Activated naive CD4-positive, alpha-beta T cell treated with anti-CD3 and anti-CD28 coated beads for 36 hours (primary cell): ENCODE data around the gene PLPPR1. TPM values are rescaled to one million over a fixed set of nuclear protein-coding genes. Genes with fewer than 3 reads are reported as not detected.

Experiments
- CTCF ChIA-PET: fragments of 350-600 bp; sonication (Branson Sonifier 250); formaldehyde crosslinking; loops from one replicate; lab custom pipeline; 2021; ENCODE audit warnings: antibody characterized with exemption; lab: Charles Lee
- DNase-seq: peaks from one replicate; pipeline ENCODE4 v3.0.0-alpha.2; 2020
- H3K27ac Mint-ChIP-seq: one replicate; pipeline ENCODE4 v1.8.0; 2021; ENCODE audit warnings: mild to moderate bottlenecking, mixed read lengths
- H3K27me3 Mint-ChIP-seq: one replicate; pipeline ENCODE4 v1.8.0; 2021; ENCODE audit warnings: low read depth, mixed read lengths
- H3K36me3 Mint-ChIP-seq: one replicate; pipeline ENCODE4 v1.8.0; 2021; ENCODE audit warnings: low read depth, mixed read lengths
- H3K4me1 Mint-ChIP-seq: one replicate; pipeline ENCODE4 v1.8.0; 2021; ENCODE audit warnings: low read depth, mixed read lengths
- H3K4me3 Mint-ChIP-seq: one replicate; pipeline ENCODE4 v1.8.0; 2021; ENCODE audit warnings: mild to moderate bottlenecking, moderate library complexity, mixed read lengths
- H3K9me3 Mint-ChIP-seq: one replicate; pipeline ENCODE4 v1.8.0; 2021; ENCODE audit warnings: mixed read lengths
- intact Hi-C: fragments of 100-400 bp; cut with micrococcal nuclease; formaldehyde crosslinking; loops from one replicate; pipeline ENCODE4 v1.15.1; 2023
- total RNA-seq, 2 experiments: library from RNA; stranded (reverse); gene quantifications; one replicate each; pipeline ENCODE4 v1.2.3, GENCODE V29; 2021

PLPPR1 gene
- not detected for total RNA-seq

DNA sequence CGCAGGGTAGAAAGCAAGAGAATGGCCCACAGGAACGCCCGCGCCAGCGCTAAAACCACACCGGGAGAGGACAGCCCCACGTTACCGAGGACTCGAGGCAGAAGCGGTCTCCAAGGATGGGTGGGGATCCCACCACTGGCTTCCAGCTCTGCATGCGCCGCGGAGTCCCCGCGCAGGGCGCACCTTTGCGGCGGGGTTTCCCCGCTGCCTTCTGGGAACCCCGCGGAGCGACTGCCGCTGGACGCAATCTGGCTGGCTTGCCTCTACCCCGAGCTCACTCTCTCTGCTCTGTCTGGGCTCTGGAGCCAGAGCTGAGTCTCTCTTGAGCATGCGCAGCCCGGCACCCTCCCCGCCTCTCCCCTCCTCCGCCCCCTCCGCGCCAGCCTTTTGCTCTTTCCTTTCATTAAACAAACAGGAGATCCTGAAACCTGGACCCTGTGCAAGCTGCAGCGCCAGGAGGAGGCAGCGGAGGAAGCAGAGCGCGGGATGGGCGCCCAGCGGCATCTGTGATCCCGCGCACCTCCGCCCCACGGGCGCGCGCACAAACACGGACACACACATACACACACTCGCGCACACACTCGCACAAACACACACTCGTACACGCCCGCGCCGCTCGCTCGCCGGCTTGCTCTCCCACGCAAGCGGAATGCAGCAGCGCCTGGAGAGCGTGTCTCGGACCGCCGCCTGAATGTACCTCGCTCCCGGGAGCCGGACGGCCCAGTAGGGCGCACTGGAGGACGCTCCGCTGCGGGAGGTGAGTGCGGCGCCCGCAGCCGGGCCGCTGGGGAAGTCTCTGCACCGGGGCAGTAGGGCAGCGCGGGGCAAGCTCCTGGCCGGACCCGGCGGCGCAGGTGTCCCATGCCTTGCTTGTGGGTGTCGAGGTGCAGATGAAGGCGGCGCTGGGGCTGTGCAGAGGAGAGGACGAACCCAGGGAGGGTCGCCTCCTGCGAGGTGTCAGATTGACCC lies at the start of gene PLPPR1:
Gene PLPPR1, plus strand, starts transcription at position 382 of the 969 bp plus-strand sequence.
- H3K4me1 Mint-ChIP-seq = no peaks in the 10 kb centered on the region
- H3K9me3 Mint-ChIP-seq = peaks cover 1% of the 10 kb centered on the region
- DNase-seq = peak; percentile 4
- peaks cover 54% of the 10 kb centered on the region for H3K27me3 Mint-ChIP-seq
- no peak within 1 kb of the TSS for H3K4me3 Mint-ChIP-seq
- H3K36me3 Mint-ChIP-seq = no peaks in the 10 kb centered on the region
- CTCF ChIA-PET = no interaction called here
- H3K27ac Mint-ChIP-seq = no peak within 1 kb of the TSS
- intact Hi-C loops = no loop called here

- no peak for DNase-seq
- Mint-ChIP-seq H3K27me3 (no peaks in the 10 kb centered on the region), H3K27ac (no peak overlapping the region), H3K4me1 (no peaks in the 10 kb centered on the region), H3K9me3 (no peaks in the 10 kb centered on the region), H3K36me3 (no peaks in the 10 kb centered on the region), H3K4me3 (no peak overlapping the region)
- CTCF ChIA-PET = no interaction called here
- intact Hi-C loops = no loop called here
Observed at GRCh38 chr9:100989731-100990130, 38.8 kb upstream of the PLPPR1 start.

- H3K9me3 Mint-ChIP-seq = no peaks in the 10 kb centered on the region
- CTCF ChIA-PET = no interaction called here
- H3K36me3 Mint-ChIP-seq = no peaks in the 10 kb centered on the region
- DNase-seq = no peak
- no peaks in the 10 kb centered on the region for H3K4me1 Mint-ChIP-seq
- intact Hi-C loops = no loop called here
- H3K27me3 Mint-ChIP-seq = no peaks in the 10 kb centered on the region
- H3K27ac Mint-ChIP-seq = no peak overlapping the region
- no peak overlapping the region for H3K4me3 Mint-ChIP-seq
Observed at GRCh38 chr9:100990605-100991381, 37.7 kb upstream of the PLPPR1 start.

- intact Hi-C loops = no loop called here
- no peaks in the 10 kb centered on the region for H3K9me3 Mint-ChIP-seq
- H3K4me3 Mint-ChIP-seq = no peak overlapping the region
- H3K27ac Mint-ChIP-seq = no peak overlapping the region
- H3K36me3 Mint-ChIP-seq = no peaks in the 10 kb centered on the region
- CTCF ChIA-PET = no interaction called here
- no peak for DNase-seq
- no peaks in the 10 kb centered on the region for H3K27me3 Mint-ChIP-seq
- H3K4me1 Mint-ChIP-seq = no peaks in the 10 kb centered on the region
Observed at GRCh38 chr9:100992632-100993031, 35.9 kb upstream of the PLPPR1 start.

DNA sequence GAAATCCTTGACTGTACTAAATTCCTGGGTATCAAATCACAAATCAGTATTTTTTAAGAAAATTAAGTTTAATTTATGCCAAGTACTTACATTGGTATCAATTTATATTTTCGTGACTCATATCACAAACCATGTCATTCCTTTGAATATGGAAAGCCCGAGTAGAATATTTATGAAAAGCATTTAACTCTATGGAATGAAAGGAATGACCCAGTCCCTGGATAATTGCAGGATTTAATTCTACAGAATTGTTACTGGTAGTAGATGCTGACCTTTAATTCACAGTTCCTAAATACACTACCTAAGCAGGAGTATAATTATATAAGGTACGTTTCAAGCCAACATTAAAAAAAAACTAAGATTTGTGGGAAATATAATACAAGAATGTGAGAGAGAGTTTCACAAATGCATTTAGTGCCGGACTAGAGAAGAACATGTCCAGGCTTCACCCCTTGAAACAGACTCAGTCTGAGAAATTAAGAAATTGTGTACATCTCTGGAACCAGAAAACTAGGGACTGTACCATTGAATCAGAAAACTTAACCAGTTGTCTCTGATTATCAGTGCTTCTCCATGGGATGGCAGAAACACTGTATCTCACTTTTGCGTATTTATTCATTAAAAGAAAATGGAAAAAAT lies 28.5 kb upstream of the PLPPR1 start:
- CTCF ChIA-PET = no interaction called here
- H3K4me3 Mint-ChIP-seq = no peak overlapping the region
- H3K27ac Mint-ChIP-seq = no peak overlapping the region
- H3K4me1 Mint-ChIP-seq = no peaks in the 10 kb centered on the region
- no peaks in the 10 kb centered on the region for H3K36me3 Mint-ChIP-seq
- peaks cover 2% of the 10 kb centered on the region for H3K9me3 Mint-ChIP-seq
- no peaks in the 10 kb centered on the region for H3K27me3 Mint-ChIP-seq
- intact Hi-C loops = no loop called here
- DNase-seq = no peak

DNA sequence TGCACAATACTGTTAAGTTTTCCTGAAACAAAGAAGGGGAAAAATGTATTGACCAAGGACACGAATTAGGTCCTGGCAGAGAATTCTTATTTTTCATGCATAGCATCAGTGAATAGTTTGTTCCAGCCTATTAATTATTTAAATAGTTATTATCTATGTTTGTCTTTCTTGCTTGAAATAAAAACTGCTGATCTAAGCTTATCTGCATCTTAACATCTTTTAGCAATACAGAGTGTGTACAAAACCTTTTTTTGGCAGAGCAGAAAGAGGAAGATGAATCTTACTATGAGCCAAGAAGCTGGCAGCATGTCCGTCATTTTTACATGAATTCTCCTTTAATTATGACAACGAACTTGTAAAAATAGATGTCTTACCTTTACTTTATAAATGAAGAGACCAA lies 23.3 kb upstream of the PLPPR1 start:
- Mint-ChIP-seq H3K36me3 (no peaks in the 10 kb centered on the region), H3K4me3 (no peak overlapping the region), H3K4me1 (no peaks in the 10 kb centered on the region), H3K27me3 (no peaks in the 10 kb centered on the region), H3K9me3 (peaks cover 11% of the 10 kb centered on the region), H3K27ac (no peak overlapping the region)
- intact Hi-C loops = no loop called here
- CTCF ChIA-PET = no interaction called here
- DNase-seq = no peak

- no peak overlapping the region for H3K27ac Mint-ChIP-seq
- intact Hi-C loops = no loop called here
- H3K9me3 Mint-ChIP-seq = peaks cover 3% of the 10 kb centered on the region
- CTCF ChIA-PET = no interaction called here
- no peaks in the 10 kb centered on the region for H3K36me3 Mint-ChIP-seq
- H3K4me1 Mint-ChIP-seq = no peaks in the 10 kb centered on the region
- DNase-seq = no peak
- no peaks in the 10 kb centered on the region for H3K27me3 Mint-ChIP-seq
- H3K4me3 Mint-ChIP-seq = no peak overlapping the region
Observed at GRCh38 chr9:101014566-101014965, 14.0 kb upstream of the PLPPR1 start.

DNA sequence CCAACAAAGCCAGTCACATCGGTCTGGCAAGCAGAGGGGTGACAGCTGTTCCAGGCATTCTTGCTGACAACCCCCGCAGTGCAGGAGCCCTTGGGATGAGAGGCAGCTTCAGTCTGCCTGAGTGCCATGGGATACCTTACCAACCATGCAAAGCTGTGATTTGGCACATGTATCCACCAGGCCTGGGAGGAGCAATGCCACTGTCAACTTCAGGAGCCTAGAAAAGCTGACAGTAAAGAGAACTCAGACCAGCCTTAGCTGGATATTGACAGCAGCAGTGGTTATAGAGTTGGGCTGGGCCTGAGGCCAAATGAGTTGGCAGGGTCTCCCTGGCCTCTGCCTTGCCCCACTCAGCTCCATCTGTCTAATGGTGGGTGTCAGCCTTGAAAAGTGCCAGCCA lies 10.1 kb upstream of the PLPPR1 start:
- Mint-ChIP-seq H3K27ac (no peak overlapping the region), H3K4me3 (no peak overlapping the region), H3K36me3 (no peaks in the 10 kb centered on the region), H3K4me1 (no peaks in the 10 kb centered on the region), H3K27me3 (no peaks in the 10 kb centered on the region), H3K9me3 (peaks cover 3% of the 10 kb centered on the region)
- intact Hi-C loops = no loop called here
- DNase-seq = no peak
- CTCF ChIA-PET = no interaction called here

DNA sequence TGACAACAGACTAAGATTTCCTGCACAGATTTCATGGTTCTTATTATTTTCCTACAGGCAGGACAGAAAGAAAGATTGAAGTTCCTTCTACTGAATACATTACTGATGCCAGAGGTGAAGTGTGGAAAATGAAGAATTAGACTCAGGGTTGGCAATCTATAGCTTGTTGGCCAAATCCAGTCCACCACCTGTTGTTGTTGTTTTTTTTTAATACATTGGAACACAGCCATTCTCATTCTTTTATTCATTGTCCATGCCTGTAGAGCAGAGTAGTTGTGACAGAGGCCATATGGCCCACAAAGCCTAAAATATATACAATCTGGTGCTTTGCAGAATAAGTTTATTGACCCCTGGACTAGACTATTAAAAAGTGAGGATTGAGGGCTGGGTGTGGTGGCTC lies 5.8 kb upstream of the PLPPR1 start:
- peaks cover 18% of the 10 kb centered on the region for H3K27me3 Mint-ChIP-seq
- peaks cover 2% of the 10 kb centered on the region for H3K9me3 Mint-ChIP-seq
- no peak overlapping the region for H3K4me3 Mint-ChIP-seq
- intact Hi-C loops = no loop called here
- no peak overlapping the region for H3K27ac Mint-ChIP-seq
- H3K4me1 Mint-ChIP-seq = no peaks in the 10 kb centered on the region
- CTCF ChIA-PET = no interaction called here
- no peaks in the 10 kb centered on the region for H3K36me3 Mint-ChIP-seq
- no peak for DNase-seq

GRCh38 chr9:101025940-101026339 lies 2.6 kb upstream of the PLPPR1 start:
- no peaks in the 10 kb centered on the region for H3K4me1 Mint-ChIP-seq
- H3K27me3 Mint-ChIP-seq = peaks cover 41% of the 10 kb centered on the region
- H3K36me3 Mint-ChIP-seq = no peaks in the 10 kb centered on the region
- no peak overlapping the region for H3K4me3 Mint-ChIP-seq
- H3K9me3 Mint-ChIP-seq = peaks cover 2% of the 10 kb centered on the region
- no peak for DNase-seq
- CTCF ChIA-PET = interaction anchor here (0.8 kb wide), 1 partner anchor 26 kb away, joined by 3 read pairs; no protein-coding TSS in a partner anchor
- intact Hi-C loops = no loop called here
- no peak overlapping the region for H3K27ac Mint-ChIP-seq

DNA sequence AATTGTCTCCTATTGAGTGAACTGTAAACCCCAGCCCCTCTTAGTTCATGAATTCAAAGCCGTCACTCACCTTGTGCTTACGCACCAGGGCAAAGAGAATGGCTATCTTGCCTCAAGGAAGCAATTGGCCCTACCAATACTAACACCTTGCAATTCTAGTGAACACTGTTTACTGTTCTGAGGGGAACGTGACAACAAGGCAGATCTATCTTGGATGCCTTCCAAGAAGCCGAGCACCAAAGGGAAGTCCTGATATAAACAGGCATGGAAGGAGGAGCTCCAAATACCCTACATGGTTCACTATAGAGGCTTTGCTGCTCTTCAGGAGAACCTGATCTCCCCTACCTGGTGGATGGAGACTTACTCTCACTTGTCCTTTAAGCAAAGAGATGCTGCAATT lies 1.7 kb upstream of the PLPPR1 start:
- no peak overlapping the region for H3K4me3 Mint-ChIP-seq
- H3K36me3 Mint-ChIP-seq = no peaks in the 10 kb centered on the region
- peaks cover 2% of the 10 kb centered on the region for H3K9me3 Mint-ChIP-seq
- intact Hi-C loops = no loop called here
- DNase-seq = no peak
- peaks cover 50% of the 10 kb centered on the region for H3K27me3 Mint-ChIP-seq
- H3K4me1 Mint-ChIP-seq = no peaks in the 10 kb centered on the region
- CTCF ChIA-PET = no interaction called here
- no peak overlapping the region for H3K27ac Mint-ChIP-seq

DNA sequence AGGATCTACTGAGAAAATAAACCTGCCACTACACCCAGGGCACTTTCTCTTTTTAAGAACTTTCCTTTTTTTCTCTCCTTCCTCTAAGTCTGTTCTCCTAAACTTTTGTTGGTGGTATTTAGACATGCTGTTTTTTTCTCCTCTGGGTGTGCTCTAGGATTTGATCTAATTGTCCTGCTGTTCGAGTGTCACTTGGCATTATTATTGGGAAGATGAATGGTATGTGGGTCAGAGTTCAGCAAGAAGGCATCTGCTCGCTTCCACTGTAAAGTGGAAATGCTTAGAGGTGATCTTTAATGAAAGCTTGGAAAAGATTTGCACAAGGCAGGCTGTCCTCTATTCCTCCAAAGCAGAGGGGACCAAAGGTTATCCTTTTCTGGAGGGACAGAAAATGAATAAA lies 1.3 kb upstream of the PLPPR1 start:
- no peaks in the 10 kb centered on the region for H3K4me1 Mint-ChIP-seq
- H3K9me3 Mint-ChIP-seq = peaks cover 2% of the 10 kb centered on the region
- CTCF ChIA-PET = no interaction called here
- no peaks in the 10 kb centered on the region for H3K36me3 Mint-ChIP-seq
- no peak overlapping the region for H3K27ac Mint-ChIP-seq
- peaks cover 54% of the 10 kb centered on the region for H3K27me3 Mint-ChIP-seq
- no peak overlapping the region for H3K4me3 Mint-ChIP-seq
- intact Hi-C loops = no loop called here
- DNase-seq = no peak
